Measurements from ENCODE around the gene NTMT1.
"Not testable (repeated sequence)": the region's sequence is repeated elsewhere in the genome, so short reads cannot be mapped to it uniquely, and the experiment has no call there.

NTMT1 gene

GRCh38 chr9:129655696-129656095, 29.7 kb downstream of the NTMT1 start:
- no peak for DNase-seq

- no peak for DNase-seq
Measured at GRCh38 chr9:129656795-129657390, 30.9 kb downstream of the NTMT1 start.

- no peak for DNase-seq
Measured at GRCh38 chr9:129661029-129661428, 35.1 kb downstream of the NTMT1 start.

- not testable (repeated sequence) for DNase-seq
Measured at GRCh38 chr9:129662239-129662638, 36.3 kb downstream of the NTMT1 start.

- no peak for DNase-seq
Measured at GRCh38 chr9:129664746-129665388, 38.9 kb downstream of the NTMT1 start.

GRCh38 chr9:129665389-129665775, 39.4 kb downstream of the NTMT1 start, which contains the start of gene PRRX2:
TSS of gene PRRX2 (plus strand) at chr9:129665647. CDS start at chr9:129665868, 221 bp downstream.
- no peak for DNase-seq

- DNase-seq: no peak
Measured at GRCh38 chr9:129665814-129666520, 40.0 kb downstream of the NTMT1 start.

- no peak for DNase-seq
Measured at GRCh38 chr9:129666575-129666974, 40.6 kb downstream of the NTMT1 start.

GRCh38 chr9:129667378-129667777, 41.4 kb downstream of the NTMT1 start:
- DNase-seq: no peak

- DNase-seq: no peak
Measured at GRCh38 chr9:129667850-129668249, 41.9 kb downstream of the NTMT1 start.

- DNase-seq: no peak
Measured at GRCh38 chr9:129669141-129669718, 43.3 kb downstream of the NTMT1 start.

- DNase-seq: no peak
Measured at GRCh38 chr9:129669946-129670345, 44.0 kb downstream of the NTMT1 start.

GRCh38 chr9:129671065-129671464, 45.1 kb downstream of the NTMT1 start:
- no peak for DNase-seq

- DNase-seq: no peak
Measured at GRCh38 chr9:129671519-129671918, 45.6 kb downstream of the NTMT1 start.

- no peak for DNase-seq
Measured at GRCh38 chr9:129672702-129673101, 46.7 kb downstream of the NTMT1 start.

- DNase-seq: no peak
Measured at GRCh38 chr9:129673602-129674001, 47.6 kb downstream of the NTMT1 start.

- no peak for DNase-seq
Measured at GRCh38 chr9:129674229-129674628, 48.3 kb downstream of the NTMT1 start.

- DNase-seq: no peak
Measured at GRCh38 chr9:129675620-129676019, 49.7 kb downstream of the NTMT1 start.

- no peak for DNase-seq
Measured at GRCh38 chr9:129676287-129676686, 50.3 kb downstream of the NTMT1 start.

GRCh38 chr9:129676975-129677374, 51.0 kb downstream of the NTMT1 start:
- DNase-seq: no peak

- DNase-seq: no peak
Measured at GRCh38 chr9:129677456-129677855, 51.5 kb downstream of the NTMT1 start.

- no peak for DNase-seq
Measured at GRCh38 chr9:129678844-129679243, 52.9 kb downstream of the NTMT1 start.

GRCh38 chr9:129679537-129679936, 53.6 kb downstream of the NTMT1 start:
- DNase-seq: no peak

GRCh38 chr9:129681924-129682323, 56.0 kb downstream of the NTMT1 start:
- no peak for DNase-seq
